ENCODE data around the gene RPS21.

DNA sequence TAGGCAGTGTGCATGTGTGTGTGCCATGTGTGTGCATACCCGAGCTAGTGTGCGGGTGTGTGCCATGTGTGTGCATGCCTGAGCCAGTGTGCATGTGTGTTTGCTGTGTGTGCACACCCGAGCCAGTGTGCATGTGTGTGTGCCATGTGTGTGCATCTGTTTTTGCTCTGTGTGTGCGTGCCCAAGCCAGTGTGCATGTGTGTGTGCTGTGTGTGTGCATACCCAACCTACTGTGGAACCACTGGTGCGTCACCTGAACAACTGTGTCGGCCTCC is 34.8 kb downstream of the RPS21 start:
- TF ChIP-seq, protein P1, sequence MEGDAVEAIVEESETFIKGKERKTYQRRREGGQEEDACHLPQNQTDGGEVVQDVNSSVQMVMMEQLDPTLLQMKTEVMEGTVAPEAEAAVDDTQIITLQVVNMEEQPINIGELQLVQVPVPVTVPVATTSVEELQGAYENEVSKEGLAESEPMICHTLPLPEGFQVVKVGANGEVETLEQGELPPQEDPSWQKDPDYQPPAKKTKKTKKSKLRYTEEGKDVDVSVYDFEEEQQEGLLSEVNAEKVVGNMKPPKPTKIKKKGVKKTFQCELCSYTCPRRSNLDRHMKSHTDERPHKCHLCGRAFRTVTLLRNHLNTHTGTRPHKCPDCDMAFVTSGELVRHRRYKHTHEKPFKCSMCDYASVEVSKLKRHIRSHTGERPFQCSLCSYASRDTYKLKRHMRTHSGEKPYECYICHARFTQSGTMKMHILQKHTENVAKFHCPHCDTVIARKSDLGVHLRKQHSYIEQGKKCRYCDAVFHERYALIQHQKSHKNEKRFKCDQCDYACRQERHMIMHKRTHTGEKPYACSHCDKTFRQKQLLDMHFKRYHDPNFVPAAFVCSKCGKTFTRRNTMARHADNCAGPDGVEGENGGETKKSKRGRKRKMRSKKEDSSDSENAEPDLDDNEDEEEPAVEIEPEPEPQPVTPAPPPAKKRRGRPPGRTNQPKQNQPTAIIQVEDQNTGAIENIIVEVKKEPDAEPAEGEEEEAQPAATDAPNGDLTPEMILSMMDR (IDR thresholded peaks at IDR 0.05), result no peak
- no peak for TF ChIP-seq POLR2A (IDR thresholded peaks at IDR 0.05)

Measured in heart left ventricle (tissue), 13 donors.